NAMALWA (cell line): ENCODE data around the gene GALNT13.

Experiments
- DNase-seq: peaks from one replicate; pipeline ENCODE4 v3.0.0-alpha.2; 2015; ENCODE audit warnings: low spot score

The GALNT13 gene

DNA sequence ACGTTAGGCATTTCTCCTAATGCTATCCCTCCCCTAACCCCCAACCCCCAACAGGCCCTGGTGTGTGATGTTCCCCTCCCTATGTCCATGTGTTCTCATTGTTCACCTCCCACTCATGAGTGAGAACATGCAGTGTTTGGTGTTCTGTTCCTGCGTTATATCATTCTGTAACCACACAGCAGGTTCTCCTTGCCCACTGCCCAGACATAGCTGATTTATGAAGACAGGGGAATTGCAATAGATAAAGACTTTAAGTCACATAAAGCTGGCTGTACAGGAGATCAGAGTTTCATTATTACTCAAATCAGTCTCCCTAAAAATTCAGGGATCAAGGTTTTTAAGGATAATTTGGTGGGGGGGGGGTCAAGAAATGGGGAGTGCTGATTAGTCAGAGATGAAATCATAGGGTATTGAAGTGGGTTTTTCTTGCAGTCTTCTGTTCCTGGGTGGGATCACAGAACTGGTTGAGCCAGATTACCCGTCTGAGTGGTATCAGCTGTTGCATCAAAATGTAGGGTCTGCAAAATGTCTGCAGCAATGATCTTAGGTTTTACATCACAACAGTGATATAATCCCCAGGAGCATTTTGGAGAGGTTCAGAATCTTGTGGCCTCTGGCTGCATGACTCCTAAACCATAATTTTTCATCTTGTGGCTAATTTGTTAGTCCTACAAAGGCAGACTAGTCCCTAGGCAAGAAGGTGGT is 434.7 kb downstream of the GALNT13 start:
- DNase-seq = no peak

- no peak for DNase-seq
These were observed 435.3 kb downstream of the GALNT13 start for GRCh38 chr2:154307007-154307406.

DNA sequence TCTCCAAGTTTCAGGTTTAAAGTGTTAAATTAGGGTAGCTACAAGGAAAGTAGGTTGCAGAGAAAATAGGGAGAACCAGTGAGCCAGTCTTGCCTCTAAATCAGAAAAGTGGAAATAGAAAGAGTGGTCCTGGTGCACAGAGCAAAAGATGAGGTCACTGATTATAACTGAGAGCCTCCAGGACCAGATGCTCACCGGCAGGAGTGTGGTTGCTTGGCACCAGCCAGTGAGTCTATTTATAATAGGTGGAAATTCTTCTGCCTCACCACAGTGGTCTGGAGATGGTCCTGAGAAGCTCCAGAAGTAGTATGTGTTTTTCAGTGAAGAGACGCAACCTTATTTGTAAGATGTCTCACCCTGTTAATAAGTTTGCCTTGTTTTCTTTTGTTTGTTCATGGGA is 452.9 kb downstream of the GALNT13 start:
- no peak for DNase-seq

- DNase-seq = no peak
These were observed 457.8 kb downstream of the GALNT13 start for GRCh38 chr2:154329510-154329909.

GRCh38 chr2:154331784-154332183 is 460.1 kb downstream of the GALNT13 start:
- DNase-seq = no peak

DNA sequence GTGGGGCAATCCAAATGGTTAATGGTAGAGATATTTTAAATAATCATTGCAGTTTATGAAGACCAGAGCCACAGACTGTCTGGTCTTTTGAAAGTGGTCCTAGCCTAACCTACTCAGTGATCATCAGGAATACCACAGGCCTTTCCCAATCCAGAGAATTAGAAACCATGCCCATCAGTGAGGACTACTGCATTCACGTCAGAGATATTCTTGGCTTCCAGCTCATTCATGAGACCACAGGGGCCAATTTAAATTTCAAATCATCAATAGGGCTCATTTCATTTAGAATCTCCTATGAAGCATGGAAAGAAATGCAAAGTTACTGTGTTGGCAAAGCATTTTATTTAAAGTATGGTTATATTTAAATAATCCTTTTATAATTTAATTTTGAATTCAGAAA is 464.5 kb downstream of the GALNT13 start:
- no peak for DNase-seq

- DNase-seq = no peak
These were observed 466.7 kb downstream of the GALNT13 start for GRCh38 chr2:154338352-154338967.

- no peak for DNase-seq
These were observed 471.6 kb downstream of the GALNT13 start for GRCh38 chr2:154343282-154343681.

GRCh38 chr2:154350911-154351310 is 479.2 kb downstream of the GALNT13 start:
- DNase-seq = no peak

DNA sequence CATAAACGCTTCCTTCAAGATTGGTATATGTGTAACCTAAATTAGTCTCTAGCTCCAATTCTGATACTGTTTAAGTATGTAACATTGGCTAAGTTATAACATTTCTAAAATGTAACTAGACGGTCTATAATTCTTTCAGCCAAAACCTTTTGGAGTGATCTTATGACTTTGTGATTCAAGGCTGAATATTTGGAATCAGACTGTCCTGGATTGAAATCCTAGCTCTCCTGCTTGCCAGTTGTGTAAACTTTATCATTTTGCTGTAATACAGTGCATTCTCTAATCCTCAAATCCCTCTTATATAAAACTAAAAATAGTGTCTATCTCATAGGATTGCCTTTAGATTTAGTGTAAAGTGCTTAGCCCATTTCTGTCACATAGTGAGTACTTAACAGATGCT is 489.6 kb downstream of the GALNT13 start:
- no peak for DNase-seq

DNA sequence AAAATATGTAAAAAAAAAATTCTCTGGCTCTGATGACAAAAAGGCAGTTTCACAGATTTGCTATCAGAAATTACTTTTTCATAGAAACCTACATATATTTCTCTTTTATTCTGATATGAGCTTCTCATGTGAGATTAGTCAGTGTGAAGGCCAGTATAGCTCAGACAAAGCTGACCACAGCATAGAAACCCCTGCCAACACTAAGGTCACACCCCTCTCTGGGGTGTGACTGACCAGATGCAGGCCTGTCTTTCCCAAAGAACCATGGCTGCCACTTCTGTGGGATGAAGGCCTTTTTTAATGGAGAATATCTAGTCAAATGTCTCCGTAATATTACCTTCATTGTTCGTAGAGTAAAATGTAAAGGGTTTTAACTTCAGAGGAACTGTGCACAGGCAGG is 496.4 kb downstream of the GALNT13 start:
- no peak for DNase-seq

DNA sequence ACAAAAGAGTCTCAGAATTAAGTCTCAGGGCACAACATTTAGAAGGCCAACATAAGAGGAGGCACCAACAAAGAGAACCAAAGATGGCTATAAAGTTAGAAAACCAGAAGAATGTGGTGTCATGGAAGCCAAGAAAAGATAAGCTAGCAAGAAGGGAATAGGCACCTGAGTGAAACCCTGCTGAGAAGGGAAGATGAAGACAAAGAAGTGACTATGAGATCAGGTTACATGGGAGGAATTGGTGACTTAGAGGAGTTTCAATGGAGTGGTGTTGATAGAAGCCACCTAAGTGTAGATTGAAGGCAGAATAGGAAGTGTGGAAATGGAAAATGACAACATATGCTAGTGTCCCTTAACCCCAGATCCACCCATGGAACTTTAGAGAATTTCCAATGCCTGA is 499.2 kb downstream of the GALNT13 start:
- DNase-seq = no peak

DNA sequence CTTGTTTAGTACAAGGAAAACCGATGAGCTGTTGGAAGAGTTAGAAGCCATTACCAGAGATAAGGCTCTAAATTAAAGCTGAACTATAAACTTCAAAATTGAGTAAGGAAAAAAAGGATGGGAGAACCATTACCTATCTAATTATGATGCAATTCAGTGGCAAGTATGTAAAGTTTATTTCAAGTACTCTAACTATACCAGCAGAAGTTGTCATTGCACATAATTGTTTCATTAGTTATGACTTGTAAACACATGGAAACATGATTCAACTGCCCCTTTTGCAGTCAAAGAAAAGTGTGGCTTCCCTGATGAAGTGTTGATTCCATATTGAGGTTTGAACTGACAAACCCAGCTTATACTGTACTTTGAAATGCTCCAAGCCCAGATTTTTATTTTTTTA is 502.7 kb downstream of the GALNT13 start:
- DNase-seq = no peak

- peak; percentile 56 for DNase-seq
These were observed 503.8 kb downstream of the GALNT13 start for GRCh38 chr2:154375579-154375931.

GRCh38 chr2:154381931-154382794 is 510.4 kb downstream of the GALNT13 start:
- DNase-seq = no peak

DNA sequence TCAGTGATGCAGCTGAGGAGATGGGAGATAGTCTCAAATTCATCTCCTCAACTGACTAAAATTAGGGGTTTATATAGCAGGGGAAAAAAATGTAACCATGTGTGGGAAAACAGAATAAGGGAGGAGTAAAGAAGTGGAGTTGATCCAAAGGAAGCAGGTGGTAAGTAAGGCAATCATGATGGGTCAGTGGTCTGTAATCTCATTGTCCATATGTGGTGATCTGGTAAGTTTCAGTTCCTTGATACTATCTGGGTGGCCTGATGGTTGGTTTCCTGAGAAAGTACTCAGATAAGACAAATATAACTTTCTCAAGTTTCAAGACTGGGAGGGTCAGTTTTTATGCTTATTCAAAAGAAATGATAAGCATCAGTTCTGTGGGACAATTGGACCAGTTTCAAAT is 514.5 kb downstream of the GALNT13 start:
- peak; percentile 6 for DNase-seq

- no peak for DNase-seq
These were observed 519.3 kb downstream of the GALNT13 start for GRCh38 chr2:154391051-154391450.

- DNase-seq = peak; percentile 61
These were observed 520.5 kb downstream of the GALNT13 start for GRCh38 chr2:154392256-154392655.

GRCh38 chr2:154394600-154394999 is 522.9 kb downstream of the GALNT13 start:
- no peak for DNase-seq

- no peak for DNase-seq
These were observed 529.0 kb downstream of the GALNT13 start for GRCh38 chr2:154400563-154401290.

DNA sequence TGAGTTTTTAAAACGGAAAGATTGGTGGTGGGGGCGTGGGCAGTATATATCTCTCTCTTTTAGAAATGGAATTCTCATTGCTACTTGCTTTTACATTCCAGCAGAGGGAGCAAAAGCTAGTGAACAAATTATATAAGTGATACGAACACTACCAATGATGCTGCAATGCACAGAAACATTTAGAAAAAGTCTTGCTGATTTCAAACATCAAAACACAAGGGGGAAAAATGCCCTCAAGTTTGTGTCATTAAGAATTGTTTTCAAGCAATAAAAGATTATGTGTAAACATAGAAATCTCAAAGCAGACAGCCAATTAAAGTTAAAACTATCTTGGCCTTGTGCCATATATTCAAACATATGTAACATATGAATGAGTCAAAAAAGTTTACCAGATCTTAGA is 530.5 kb downstream of the GALNT13 start:
- DNase-seq = peak; percentile 68

DNA sequence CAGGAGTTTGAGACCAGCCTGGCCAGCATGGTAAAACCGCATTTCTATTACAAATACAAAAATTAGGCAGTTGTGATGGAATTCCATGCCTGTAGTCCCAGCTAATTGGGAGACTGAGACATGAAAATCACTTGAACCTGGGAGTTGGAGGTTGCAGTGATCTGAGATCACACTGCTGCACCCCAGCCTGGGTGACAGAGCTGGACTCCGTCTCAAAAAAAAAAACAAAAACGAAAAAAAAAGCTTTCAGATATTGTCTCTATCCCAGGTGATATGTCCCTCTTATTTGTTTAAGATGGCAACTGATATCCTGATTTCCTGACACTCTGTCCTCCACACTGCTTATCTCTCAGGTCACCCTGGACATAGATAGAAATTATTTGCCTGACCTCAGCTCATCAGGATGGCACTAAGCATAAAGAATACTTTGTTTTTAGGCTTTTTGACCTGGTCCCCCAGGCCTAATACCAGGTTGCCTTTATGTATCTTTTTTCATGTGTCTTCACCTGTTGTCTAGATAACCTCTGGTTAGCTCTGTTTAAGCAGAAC is 531.6 kb downstream of the GALNT13 start:
- no peak for DNase-seq
